Activated CD8-positive, alpha-beta memory T cell treated with anti-CD3 and anti-CD28 coated beads, Interleukin-2, amount 50 U/mL, for 4 hours (primary cell): Measurements from ENCODE around the gene DNAH11.
"Not testable (repeated sequence)": the region's sequence is repeated elsewhere in the genome, so short reads cannot be mapped to it uniquely, and the experiment has no call there.

Experiments
- DNase-seq: peaks from one replicate; pipeline ENCODE4 v3.0.0-alpha.2; 2020

DNAH11 gene

DNA sequence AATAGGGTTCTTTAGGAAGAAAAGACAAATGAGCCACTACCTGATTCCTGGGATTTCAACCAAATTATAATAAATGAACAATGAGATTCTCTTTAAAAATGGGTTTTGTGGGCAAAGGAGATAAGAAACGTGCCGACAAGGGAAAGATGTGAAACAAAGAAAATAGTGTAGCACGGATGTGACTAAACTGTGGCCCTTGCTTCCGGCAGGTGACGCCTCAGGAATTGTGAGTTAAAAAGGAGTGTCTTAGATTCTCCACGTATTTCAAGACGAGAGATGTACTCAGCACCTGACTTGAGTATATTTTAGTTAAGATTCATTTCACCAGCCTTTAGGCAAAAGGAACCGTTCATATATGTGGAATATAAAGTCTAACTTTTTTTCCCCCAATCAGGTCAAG is 75.9 kb downstream of the DNAH11 start:
- no peak for DNase-seq

DNA sequence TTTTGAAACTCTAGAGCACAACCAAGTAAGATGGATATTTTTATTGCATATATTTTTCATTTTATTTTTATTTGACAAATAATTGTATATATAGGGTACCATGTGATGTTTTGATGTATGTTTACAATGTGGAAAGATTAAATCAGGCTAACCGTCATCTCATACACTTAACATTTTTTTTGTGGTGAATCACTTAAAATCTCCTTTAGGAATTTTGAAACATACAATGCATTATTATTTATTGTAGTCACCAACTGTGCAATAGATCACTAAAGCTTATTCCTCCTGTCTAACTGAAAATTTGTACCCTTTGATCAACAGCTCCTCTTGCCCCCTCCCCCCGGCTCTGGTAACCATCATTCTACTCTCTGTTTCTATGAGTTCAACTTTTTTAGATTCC is 77.2 kb downstream of the DNAH11 start:
- DNase-seq, result no peak

DNA sequence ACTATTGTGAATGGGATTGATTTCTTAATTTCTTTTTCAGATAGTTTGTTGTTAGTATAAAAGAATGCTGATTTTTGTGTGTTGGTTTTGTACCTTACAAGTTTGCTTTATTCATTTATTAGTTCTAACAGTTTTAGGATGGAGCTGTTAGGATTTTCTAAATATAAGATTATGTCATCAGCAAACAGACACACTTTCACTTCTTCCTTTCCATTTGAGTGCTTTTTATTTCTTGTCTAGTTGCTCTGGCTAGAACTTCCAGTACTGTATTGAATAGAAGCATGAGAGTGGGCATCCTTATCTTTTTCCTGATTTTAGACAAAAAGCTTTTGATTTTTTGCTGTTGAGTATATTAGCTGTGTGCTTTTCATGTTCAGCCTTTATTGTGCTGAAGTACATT is 81.5 kb downstream of the DNAH11 start:
- DNase-seq, result no peak

DNA sequence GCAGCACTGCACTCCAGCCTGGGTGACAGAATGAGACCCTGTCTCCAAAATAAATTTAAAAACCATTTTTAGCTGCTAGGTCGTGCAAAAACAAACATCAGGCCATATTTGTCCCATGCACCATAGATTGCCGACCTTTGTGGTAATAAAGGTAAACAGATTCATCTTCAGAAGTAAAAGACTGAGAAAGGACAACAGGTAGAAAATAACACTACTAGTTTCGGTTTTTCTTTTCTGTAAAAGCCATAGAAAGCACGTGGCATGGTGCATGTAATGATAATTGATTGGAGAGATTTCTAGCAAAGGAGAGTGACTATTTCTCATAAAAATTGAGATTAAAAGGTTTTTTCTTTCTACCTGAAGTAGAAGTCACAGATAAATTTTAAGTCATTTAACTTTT is 93.9 kb downstream of the DNAH11 start:
- no peak for DNase-seq

DNA sequence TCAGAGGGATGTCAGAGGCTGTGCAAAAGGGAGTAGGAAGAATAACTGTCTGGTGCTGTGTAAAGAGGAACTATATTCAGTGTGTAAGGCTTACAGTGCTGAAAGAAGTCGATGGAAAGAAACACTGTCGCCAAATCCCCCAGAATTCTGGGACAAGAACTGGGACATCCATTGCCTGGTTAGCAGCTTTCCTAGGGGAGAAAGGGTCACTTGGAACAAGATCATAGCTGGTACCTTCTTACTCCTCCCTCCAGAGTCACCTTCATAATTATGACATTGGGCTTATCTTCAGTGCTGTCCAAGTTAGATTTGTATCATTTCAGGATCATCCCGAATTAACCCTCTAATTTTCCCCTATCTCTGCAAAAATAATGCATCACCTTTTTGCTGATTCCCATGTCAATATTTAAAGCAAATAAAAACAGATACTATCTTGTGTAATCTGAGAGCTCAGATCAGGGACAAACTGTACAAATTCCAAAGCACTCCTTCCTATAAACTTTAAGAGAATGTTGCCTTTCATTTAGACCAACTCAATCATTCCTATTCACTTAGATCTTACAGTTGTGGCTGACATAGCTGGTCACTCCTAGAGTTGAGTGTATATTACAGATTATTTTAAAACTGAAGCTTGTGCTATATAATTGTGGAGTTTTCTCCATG is 96.5 kb downstream of the DNAH11 start:
- DNase-seq, result no peak

DNA sequence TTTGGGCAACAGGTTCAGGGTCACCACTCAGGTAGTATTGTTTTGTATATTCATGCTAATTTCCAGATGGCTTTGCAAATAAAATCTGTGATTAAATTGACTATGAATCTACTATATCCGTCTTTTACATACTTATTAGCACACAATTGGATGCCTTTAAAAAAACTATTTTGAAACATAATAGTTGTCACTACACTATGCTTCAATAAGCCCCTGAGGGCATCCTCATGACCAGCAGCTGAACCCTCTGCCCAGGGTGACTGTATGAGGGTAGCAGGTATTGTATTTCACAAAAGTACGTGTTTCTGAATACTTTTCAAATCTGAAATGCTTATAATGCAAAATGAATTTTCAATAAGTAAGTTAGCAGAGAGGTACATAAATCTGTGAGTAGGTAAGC is 97.3 kb downstream of the DNAH11 start:
- no peak for DNase-seq

DNA sequence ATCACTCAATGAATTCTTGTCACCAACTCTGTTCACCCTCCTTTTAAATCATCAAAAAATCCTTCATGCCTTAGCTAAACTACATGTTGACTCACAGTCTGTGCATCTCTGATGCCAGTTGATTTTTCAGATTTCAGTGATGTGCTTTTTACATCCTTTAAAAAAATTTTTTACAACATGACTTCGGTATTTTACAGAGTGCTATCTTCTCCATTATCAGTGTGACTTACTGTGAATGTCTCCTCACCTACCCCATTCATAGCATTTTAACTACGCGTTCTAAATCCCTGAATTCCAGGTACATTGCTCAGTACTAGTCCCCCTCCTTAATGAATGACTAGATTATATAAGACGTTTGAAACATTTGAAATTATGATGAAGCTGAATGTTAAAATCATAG is 98.7 kb downstream of the DNAH11 start:
- no peak for DNase-seq

DNA sequence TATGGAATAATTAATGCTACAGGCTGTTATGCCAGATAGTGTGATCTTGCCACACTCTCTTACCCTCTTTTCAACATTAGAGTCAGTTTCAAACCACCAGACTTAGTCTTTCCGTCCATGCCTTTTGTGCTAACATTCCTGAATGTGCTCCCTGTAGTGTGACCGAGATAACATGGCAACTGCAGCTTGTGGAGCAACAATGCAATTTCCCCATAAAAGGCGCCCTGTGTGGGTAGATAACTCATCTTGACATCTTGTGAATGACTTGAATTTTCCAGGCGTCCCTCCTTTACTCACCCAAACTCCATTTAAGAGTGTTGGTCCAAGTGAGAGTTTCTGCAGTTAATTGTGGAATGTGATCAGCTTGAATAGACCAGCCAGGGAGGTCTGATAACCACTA is 99.6 kb downstream of the DNAH11 start:
- no peak for DNase-seq

DNA sequence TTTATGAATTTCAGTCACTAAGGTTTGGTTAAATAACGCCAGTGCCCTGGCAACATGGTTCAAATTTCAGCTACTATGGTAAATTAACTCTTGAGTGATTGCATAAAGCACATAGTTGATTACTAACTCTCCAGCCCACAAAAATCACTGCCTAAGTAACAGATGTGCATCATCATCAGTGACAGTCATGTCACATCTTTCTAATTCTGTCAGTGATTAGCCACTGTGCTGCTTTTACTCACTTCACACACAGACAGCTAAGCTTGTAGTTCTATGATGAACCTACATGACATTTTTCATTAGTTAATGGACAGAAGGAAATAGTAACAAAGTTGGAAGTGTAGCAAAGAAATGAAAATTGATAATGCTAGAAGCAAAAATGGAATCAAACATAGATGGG is 108.9 kb downstream of the DNAH11 start:
- DNase-seq, result no peak

DNA sequence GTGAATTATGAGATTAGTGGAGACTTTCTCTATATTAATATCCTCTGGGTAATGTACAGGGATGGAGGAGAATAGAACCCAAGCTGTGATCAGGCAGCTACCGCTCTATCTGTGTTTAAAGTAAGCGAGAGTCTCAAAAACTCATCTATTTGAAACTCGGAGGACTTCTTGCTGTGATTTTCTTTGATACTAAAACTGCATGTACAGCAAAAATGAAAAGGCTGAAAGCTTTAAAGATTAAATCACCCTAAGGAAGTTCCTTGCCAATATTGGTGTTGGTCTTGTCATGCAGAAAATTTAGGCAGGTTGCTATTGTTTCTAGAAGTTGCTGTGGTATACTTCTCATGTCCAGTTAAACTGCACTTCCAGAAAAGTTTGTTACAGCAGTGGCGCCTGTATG is 110.8 kb downstream of the DNAH11 start:
- DNase-seq, result no peak

DNA sequence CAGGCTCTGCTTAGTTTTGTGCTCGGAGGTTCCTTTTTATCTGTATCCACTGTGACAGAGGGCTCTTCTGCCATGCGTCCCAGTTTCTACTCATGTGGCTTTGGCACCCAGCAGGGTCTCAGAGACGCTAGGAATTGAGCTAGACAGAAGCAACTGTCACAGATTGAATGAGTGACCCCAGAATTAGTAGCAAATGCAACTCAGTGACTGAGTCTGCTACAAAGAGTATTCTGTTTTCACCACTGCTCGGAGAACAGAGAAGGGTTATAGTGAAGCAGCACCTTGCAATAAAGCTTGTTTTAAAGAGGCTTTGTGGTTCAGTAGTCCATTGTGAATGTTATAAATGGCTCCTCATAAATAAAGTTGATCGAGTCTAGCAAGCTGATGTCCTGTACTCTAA is 113.2 kb downstream of the DNAH11 start:
- DNase-seq, result no peak

DNA sequence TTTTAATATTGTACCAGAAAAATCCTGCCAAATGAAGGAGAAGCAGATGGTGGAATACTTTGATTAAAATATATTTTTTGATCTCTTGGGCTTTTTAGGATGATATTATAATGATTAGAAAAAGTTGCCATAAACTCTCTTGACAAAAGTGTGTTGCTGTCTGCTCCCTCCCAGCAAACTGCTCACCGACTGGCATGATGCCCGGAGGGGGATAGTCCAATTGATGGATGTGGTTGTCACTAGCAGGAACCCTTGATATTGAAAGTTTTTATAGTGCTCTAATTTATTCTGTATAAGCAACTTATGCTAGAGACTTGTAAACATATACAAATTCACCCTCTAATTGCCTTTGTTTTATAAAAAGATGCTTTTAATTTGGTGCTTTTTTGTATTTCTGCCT is 114.0 kb downstream of the DNAH11 start:
- no peak for DNase-seq

DNA sequence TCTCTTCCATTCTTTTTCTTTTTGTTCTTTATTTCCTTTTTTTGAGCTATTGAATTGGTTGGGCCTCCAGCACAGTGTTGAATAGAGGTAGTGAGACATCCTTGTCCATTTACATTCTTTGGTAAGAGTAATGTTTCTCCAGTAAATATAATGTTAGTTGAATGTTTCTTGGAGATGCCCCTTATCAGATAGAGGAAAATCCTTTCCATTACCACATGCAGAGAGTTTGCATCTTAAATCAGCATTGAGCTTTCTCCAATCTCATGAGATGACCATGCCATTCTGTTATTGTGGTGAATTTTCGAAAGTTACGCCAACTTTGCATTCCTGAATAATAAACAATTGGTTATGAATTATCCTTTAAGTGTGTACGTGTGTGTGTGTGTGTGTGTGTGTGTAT is 127.7 kb downstream of the DNAH11 start:
- no peak for DNase-seq

DNA sequence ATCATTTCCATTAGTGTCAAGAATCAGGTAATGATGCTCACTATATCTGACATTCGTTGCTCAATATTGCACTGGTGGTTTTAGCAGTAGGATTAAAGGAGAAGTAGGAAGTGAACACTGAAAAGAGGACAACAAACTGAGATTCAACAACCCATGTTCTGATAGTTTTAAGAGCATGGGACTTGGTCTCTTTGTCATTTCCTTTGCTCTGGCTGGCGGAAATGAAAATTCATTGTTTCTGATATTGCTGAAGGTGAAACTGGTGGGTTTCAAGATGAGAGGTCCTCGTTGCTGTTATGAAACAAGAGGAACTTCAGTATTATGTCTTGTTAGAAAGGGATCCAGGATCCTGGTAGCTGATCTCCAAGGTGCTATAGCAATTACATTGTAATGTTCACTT is 129.0 kb downstream of the DNAH11 start:
- DNase-seq, result no peak

DNA sequence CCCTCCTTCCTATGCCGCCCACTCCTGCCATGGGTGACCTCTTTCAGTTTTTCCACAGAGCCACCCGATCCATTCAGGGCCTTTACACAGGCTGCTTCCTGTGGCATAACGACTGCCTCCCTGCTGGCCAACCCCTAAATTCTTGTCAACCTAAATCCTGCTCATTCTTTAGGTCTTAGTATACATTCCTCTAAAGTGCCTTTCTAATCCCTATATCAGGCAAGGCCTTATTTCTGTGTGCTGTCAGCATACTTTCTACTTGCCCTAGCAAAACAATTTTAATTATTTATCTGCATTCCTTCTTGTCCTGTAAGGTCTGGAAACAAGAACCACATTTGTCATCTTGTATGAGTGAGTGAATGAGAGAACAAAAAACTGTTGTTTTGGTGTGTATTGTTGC is 132.4 kb downstream of the DNAH11 start:
- DNase-seq, result no peak

DNA sequence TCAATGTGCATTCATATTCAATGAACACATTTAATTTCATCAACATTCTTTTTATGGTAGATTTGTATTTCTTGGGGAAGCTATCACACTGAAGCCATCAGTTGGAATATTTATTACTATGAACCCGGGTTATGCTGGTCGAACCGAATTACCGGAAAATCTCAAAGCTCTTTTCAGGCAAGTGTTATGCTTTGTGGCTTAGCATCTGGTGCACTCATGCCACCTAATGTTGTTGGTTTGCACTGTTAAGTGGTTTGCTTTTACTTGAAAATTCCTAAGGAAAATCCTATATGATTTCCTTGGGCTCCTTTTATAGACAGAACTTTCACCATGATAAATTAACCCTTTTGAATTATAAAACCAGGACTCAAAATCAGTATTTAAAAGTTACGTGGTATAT is 147.9 kb downstream of the DNAH11 start:
- no peak for DNase-seq

DNA sequence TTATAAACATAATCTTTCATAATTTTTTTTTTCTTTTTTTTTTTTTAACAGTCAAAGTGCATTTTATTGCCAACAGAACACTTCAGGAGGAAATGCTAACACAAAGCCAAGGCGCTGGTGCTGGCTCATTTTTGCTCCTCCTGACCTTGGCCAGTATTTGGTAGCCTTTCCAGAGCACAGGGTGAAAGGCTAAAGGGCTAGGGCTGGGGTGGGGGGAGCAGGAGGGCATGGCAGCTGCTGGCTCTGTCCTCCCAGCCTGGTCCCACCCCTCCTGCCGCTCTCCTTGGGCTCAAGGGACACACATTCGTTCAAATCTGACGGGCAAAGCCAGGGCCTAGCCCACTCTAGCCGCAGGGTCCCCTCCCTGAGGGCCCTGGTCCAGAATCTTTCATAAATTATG is 148.3 kb downstream of the DNAH11 start:
- not testable (repeated sequence) for DNase-seq

DNA sequence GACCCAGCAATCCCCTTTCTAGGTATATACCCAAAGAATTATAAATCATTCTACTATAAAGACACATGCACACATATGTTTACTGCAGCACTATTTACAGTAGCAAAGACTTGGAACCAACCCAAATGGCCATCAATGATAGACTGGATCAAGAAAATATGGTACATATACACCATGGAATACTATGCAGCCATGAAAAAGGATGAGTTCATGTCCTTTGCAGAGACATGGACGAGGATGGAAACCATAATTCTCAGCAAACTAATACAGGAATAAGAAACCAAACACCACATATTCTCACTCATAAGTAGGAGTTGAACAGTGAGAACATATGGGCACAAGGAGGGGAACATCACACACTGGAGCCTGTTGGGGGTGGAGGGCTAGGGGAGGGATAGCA is 157.7 kb downstream of the DNAH11 start:
- not testable (repeated sequence) for DNase-seq

DNA sequence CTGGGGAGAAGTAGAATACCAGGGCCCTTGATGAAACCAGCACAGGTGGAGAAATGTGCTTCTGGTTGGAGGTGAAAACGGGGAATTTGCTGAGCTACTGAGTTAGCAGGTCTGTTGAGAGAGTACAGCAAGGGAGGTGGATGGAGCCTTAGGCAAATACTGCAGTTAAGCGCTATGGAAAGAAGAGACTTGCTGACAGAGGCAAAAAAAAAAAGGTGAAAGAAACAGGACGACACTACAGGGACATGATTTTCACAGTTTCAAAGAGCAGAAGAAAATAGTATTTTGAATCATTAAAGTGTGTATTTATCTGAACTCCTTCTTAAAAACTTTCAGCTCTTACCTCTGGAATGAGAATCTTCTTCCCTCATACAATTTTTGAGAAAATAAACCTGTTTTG is 159.5 kb downstream of the DNAH11 start:
- DNase-seq, result no peak

DNA sequence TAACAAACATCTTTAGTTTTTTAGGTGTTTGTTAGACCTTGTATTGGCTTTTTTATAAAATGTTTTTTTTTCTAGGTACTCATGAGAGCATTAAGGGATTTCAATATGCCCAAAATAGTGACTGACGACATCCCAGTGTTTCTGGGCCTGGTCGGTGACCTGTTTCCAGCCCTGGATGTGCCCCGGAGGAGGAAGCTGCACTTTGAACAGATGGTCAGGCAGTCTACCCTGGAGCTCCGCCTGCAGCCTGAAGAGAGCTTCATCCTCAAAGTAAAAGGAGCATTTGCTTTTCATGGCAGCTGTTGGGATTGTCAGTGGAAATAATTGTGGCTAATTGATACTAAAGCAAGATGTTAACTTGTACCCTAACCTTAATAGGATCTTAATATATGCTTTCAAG is 161.5 kb downstream of the DNAH11 start:
- DNase-seq, result no peak

DNA sequence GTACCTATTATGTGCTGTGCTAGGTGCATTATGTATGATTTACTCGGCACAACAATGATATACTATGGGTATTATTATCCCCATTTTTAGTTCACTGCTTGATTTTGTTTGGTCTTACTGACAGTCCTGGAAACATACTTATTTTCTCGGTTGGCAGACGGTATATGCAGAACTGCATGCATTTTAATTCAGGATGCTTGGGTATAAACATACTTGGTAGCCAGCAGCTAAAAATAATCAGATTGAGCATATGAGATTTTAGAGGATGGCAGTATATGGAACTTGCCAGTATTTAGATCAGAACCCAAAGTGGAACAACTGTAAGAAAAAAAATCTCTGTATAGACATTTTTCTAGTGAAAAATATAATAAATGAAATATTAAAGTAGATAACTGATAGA is 163.3 kb downstream of the DNAH11 start:
- no peak for DNase-seq

DNA sequence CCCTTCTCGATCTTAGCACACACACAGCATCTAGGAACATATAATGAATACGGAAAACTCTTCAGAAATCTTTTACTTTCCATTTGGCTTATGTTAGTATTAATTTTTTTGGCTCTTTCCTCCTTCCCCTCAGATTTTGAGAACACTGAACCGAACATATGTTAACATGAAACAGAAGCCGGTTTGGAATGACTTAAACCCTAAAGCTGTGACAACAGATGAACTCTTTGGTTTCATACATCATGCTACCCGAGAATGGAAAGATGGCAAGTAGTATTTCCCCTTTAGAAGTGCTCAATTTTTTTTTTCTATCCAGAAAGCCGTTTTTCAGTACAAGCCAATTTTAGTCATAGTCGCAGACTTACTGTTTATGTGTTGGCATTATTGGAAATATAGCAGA is 164.7 kb downstream of the DNAH11 start:
- no peak for DNase-seq

DNA sequence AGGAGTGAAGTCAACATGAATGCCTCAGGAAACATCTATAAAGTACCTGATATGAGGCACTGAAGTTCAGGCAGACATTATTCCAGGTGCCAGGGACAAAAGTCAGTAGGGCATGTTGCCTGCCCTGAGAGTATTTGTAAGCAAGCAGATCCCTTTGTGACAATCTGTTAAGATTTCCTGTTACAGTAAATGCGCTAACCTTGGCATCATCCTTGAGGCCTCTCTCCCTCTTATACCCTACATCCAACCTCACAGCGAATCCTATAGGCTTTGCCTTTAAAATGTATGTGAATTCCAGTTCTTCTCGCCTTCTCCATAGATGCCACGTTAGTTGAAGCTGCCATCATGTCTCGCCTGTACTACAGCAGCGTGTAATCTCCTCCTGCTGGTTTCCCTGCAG is 165.3 kb downstream of the DNAH11 start:
- DNase-seq, result no peak

DNA sequence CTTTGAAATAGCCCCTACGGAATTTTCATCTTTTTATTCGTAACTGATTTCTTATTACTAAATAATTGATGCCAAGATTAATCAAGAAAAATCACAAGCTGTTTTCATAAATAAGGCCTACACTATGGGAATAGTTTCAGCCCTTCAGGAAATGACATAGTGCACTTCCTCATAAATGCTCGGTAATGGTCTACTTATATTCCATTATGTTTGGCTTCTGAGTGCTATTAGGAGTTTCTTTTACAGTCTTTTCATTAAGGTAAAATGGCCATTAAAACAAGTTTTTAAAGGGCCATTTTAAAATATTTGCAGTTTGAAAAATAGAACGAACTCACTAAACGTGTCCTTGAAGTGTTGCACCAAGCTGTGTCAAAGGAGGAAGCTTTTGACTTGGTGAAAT is 174.5 kb downstream of the DNAH11 start:
- no peak for DNase-seq

DNA sequence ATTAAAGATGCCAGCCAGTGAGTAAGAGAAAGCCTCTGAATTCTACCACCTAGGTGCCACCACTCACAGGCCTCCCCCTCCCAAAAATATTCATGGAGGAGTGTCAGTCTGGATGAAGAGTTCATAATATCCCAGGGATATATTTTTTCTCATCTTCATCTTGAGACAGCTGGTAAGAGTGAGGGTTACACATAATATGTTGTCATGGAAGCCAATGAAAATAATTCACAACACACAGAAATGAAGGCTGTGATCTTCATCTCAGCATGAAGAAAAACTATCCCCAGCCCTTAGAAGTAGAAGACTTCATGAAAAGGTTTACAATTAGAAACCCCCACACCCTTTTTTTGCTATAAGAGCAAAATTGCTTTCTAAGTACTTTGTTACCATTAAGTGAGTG is 175.6 kb downstream of the DNAH11 start:
- DNase-seq, result no peak

DNA sequence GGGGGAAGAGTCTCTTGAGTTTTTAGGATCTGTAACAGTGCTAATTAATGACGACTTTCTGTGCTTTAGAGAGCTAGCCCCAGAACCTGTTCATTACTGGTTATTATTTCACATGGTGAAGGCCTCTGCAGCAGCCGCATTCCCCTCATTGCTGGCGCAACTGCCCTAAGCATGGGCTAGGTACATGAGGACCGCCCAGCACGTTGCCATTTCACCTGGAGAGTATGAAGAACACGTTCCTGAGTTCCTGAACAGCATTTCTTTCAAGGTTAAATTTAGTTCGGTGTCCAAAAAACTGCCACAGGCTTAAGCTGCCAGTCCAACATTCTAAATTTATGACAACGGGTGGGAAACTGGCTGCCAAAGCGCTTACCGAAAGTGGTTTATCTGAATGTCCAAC is 177.0 kb downstream of the DNAH11 start:
- DNase-seq, result no peak
